Peyer's patch (tissue), 4 donors: ENCODE data around the gene FGD5. TPM values are rescaled to one million over a fixed set of nuclear protein-coding genes. Genes with fewer than 3 reads are reported as not detected.

Source experiments
- DNase-seq, 3 donors: peaks; one replicate each; pipeline ENCODE4 v3.0.0-alpha.2; 2017 to 2019
- H3K27ac ChIP-seq, 4 donors: fragments of 200-600 bp; sonication (generic); one replicate each; pipeline ENCODE4 v1.5.1; 2016 to 2019
- H3K27me3 ChIP-seq, 2 donors: fragments of 200-600 bp; sonication (generic); one replicate each; pipeline ENCODE4 v1.5.1; 2019
- H3K36me3 ChIP-seq, 3 donors: fragments of 200-600 bp; sonication (generic); one replicate each; pipeline ENCODE4 v1.5.1; 2016 to 2019
- H3K4me1 ChIP-seq, 4 donors: fragments of 200-600 bp; sonication (generic); one replicate each; pipeline ENCODE4 v1.5.1; 2016 to 2019
- H3K4me3 ChIP-seq, 4 donors: fragments of 200-600 bp; sonication (generic); 1 replicate in 3 of 4; 2 replicates in 1 of 4; pipeline ENCODE4 v1.5.1; 2016 to 2019; ENCODE audit warnings: mild to moderate bottlenecking in 1 of 4
- H3K9me3 ChIP-seq, 4 donors: fragments of 200-600 bp; sonication (generic); one replicate each; pipeline ENCODE4 v1.5.1; 2016 to 2019; ENCODE audit warnings: mild to moderate bottlenecking in 1 of 4
- POLR2A ChIP-seq, 2 donors: fragments of 450-650 bp; IDR thresholded peaks; one replicate each; pipeline ENCODE4 v1.5.1; 2017; ENCODE audit warnings: antibody characterized with exemption in 2 of 2, mild to moderate bottlenecking in 2 of 2, moderate library complexity in 2 of 2
- total RNA-seq, 4 donors: library from RNA; depleted of rRNA; stranded (reverse); fragments of >200 nt; gene quantifications; one replicate each; pipeline ENCODE4 v1.1.0, GENCODE V29; 2016
- TF ChIP-seq, protein P1 (sequence below), 6 experiments: fragments of 450-650 bp in 4 of 6; fragments of 200-600 bp in 2 of 6; sonication (generic) in 1 of 6; IDR thresholded peaks; one replicate each; pipeline ENCODE4 v1.5.1; 2017 to 2019; ENCODE audit warnings: antibody characterized with exemption in 6 of 6, mild to moderate bottlenecking in 3 of 6, moderate library complexity in 1 of 6

The FGD5 gene
- total RNA-seq, 4 donors from 2014 or later = 8.6 to 65.2 (median 18.1) TPM

DNA sequence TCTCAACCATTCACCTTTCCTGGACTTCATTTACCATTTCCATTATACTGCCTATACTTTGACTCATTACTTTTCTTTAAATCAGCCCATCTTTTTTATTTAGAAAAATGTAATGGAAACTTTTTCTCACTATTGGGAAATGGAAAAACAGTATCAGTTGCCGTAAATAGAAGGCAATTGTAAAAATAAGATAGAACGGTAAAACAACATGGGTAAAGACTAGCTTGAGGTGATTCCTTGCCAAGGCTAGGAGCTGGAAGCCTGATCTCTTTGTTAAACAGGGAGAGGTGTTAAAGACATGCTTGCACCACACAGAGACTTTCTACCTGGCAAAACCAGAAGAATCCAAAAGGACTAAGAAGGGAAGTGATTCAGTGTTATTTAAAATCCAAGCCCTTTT lies 5.9 kb downstream of the FGD5 start:
- H3K27ac ChIP-seq = no peak overlapping the region
- no peaks in the 10 kb centered on the region for H3K9me3 ChIP-seq
- no peak overlapping the region for H3K4me3 ChIP-seq
- no peak for TF ChIP-seq POLR2A (IDR thresholded peaks at IDR 0.05)
- TF ChIP-seq, protein P1, sequence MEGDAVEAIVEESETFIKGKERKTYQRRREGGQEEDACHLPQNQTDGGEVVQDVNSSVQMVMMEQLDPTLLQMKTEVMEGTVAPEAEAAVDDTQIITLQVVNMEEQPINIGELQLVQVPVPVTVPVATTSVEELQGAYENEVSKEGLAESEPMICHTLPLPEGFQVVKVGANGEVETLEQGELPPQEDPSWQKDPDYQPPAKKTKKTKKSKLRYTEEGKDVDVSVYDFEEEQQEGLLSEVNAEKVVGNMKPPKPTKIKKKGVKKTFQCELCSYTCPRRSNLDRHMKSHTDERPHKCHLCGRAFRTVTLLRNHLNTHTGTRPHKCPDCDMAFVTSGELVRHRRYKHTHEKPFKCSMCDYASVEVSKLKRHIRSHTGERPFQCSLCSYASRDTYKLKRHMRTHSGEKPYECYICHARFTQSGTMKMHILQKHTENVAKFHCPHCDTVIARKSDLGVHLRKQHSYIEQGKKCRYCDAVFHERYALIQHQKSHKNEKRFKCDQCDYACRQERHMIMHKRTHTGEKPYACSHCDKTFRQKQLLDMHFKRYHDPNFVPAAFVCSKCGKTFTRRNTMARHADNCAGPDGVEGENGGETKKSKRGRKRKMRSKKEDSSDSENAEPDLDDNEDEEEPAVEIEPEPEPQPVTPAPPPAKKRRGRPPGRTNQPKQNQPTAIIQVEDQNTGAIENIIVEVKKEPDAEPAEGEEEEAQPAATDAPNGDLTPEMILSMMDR (IDR thresholded peaks at IDR 0.05) = no peak
- no peaks in the 10 kb centered on the region for H3K27me3 ChIP-seq
- H3K36me3 ChIP-seq = peaks cover 0 to 11% (median 0%) of the 10 kb centered on the region in 3 donors
- DNase-seq = no peak
- H3K4me1 ChIP-seq = no peaks in the 10 kb centered on the region

DNA sequence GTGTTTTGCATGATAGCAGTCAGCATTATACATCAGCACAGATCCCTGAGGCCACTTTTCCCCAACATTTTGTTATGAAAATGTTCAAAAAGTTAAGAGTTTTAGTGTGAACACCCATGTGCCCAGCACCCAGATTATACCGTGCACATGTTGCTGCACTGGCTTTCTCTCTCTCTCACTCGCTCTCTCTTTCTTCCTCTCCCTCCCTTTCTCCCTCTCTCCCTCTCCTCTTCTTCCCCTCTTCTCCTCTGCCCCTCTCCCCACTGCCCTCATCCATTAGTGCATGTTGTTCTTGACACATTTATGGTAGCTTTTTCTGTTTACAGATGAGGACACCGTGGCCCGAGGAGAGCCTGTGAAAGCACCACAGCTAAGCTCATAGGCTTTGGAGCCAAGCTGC lies 7.3 kb downstream of the FGD5 start:
- no peak overlapping the region for H3K27ac ChIP-seq

GRCh38 chr3:14827776-14828175 lies 9.0 kb downstream of the FGD5 start:
- H3K36me3 ChIP-seq = no peaks in the 10 kb centered on the region
- TF ChIP-seq, protein P1 (IDR thresholded peaks at IDR 0.05) = no peak
- TF ChIP-seq POLR2A (IDR thresholded peaks at IDR 0.05) = no peak

More for the DNA sequence above, 7.3 kb downstream of the FGD5 start:
- no peak overlapping the region for H3K4me3 ChIP-seq
- H3K4me1 ChIP-seq = no peaks in the 10 kb centered on the region
- DNase-seq = no peak
- H3K27me3 ChIP-seq = no peaks in the 10 kb centered on the region
- H3K9me3 ChIP-seq = no peaks in the 10 kb centered on the region
- H3K36me3 ChIP-seq = no peaks in the 10 kb centered on the region
- TF ChIP-seq, protein P1 (IDR thresholded peaks at IDR 0.05) = no peak
- no peak for TF ChIP-seq POLR2A (IDR thresholded peaks at IDR 0.05)

GRCh38 chr3:14829811-14830210 lies 11.0 kb downstream of the FGD5 start:
- H3K27ac ChIP-seq = no peak overlapping the region
- no peaks in the 10 kb centered on the region for H3K27me3 ChIP-seq
- no peaks in the 10 kb centered on the region for H3K4me1 ChIP-seq
- no peaks in the 10 kb centered on the region for H3K9me3 ChIP-seq
- DNase-seq = no peak
- no peak overlapping the region for H3K4me3 ChIP-seq
- TF ChIP-seq POLR2A (IDR thresholded peaks at IDR 0.05) = no peak
- TF ChIP-seq, protein P1 (IDR thresholded peaks at IDR 0.05) = no peak
- no peaks in the 10 kb centered on the region for H3K36me3 ChIP-seq

More at GRCh38 chr3:14827776-14828175, 9.0 kb downstream of the FGD5 start:
- DNase-seq = no peak
- H3K4me1 ChIP-seq = no peaks in the 10 kb centered on the region
- no peaks in the 10 kb centered on the region for H3K9me3 ChIP-seq
- no peaks in the 10 kb centered on the region for H3K27me3 ChIP-seq
- H3K27ac ChIP-seq = no peak overlapping the region
- H3K4me3 ChIP-seq = no peak overlapping the region

DNA sequence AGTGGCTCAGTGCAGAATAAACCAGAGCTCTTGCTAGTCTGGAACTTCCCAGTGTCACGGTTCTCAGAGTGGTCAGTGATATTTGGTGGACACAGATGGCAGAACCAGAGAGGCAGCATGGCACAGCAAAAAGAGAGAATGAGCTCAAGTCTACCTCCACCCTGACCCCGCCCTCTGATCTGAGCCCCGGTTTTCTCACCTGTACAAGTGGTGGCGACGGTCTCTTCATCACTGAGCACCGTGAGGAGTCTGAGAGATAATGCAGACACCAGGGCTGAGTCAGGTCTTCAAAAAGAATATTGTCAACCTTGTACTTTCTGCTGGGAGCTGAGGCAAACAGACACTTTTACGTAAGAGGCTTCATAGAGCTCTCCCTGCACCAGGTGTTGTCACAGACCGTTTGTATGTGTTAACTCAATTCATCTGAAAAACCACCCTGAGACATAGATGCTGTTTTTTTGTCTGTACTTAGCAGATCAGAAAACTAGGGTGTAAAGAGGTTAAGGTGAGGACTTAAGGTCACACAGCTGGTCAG lies 13.2 kb downstream of the FGD5 start:
- TF ChIP-seq POLR2A (IDR thresholded peaks at IDR 0.05) = no peak
- TF ChIP-seq, protein P1 (IDR thresholded peaks at IDR 0.05) = no peak
- no peaks in the 10 kb centered on the region for H3K9me3 ChIP-seq
- H3K36me3 ChIP-seq = no peaks in the 10 kb centered on the region
- no peak overlapping the region for H3K4me3 ChIP-seq
- H3K27me3 ChIP-seq = no peaks in the 10 kb centered on the region
- no peak for DNase-seq
- H3K4me1 ChIP-seq = peaks cover 0 to 16% (median 0%) of the 10 kb centered on the region in 4 donors
- H3K27ac ChIP-seq = no peak overlapping the region
